Urinary bladder (tissue), 4 donors: ENCODE results near the gene ZNF484. TPM values are rescaled to one million over a fixed set of nuclear protein-coding genes. Genes with fewer than 3 reads are reported as not detected.
"Not testable (repeated sequence)": the region's sequence is repeated elsewhere in the genome, so short reads cannot be mapped to it uniquely, and the experiment has no call there.

Experiments
- DNase-seq: peaks from one replicate; pipeline ENCODE4 v3.0.0-alpha.2; 2015; ENCODE audit errors: extremely low spot score
- H3K27ac ChIP-seq: one replicate; pipeline ENCODE4 v1.5.1; 2013; ENCODE audit warnings: low read depth, mild to moderate bottlenecking, moderate library complexity
- H3K36me3 ChIP-seq: one replicate; pipeline ENCODE4 v1.6.1; 2013; ENCODE audit warnings: mild to moderate bottlenecking, moderate library complexity; ENCODE audit not compliant: insufficient read depth
- H3K4me1 ChIP-seq: one replicate; pipeline ENCODE4 v1.6.1; 2013; ENCODE audit warnings: mild to moderate bottlenecking, moderate library complexity; ENCODE audit not compliant: insufficient read depth
- H3K4me3 ChIP-seq: one replicate; pipeline ENCODE4 v1.5.1; 2013; ENCODE audit warnings: low read depth, low read length
- WGBS: extraction: QIAGEN DNeasy Blood & Tissue Kit; methylation state at CpG from one replicate; pipeline ENCODE4 v1.1.7; 2013; 5-methylcytosine and 5-hydroxymethylcytosine counted together
- polyA plus RNA-seq: library from polyadenylated mRNA; stranded (reverse); fragments of 200-250 nt; gene quantifications from one replicate; pipeline ENCODE4 v1.2.3, GENCODE V29; 2013
- total RNA-seq: library from RNA; depleted of rRNA; stranded (reverse); fragments of >200 nt; gene quantifications from one replicate; pipeline ENCODE4 v1.2.3, GENCODE V29; 2014
- donor health status: healthy with polysubstance abuse.
- donor health status: healthy.

Gene ZNF484
- total and polyA plus RNA-seq, 2 donors = 2.2 to 44.1 TPM

DNA sequence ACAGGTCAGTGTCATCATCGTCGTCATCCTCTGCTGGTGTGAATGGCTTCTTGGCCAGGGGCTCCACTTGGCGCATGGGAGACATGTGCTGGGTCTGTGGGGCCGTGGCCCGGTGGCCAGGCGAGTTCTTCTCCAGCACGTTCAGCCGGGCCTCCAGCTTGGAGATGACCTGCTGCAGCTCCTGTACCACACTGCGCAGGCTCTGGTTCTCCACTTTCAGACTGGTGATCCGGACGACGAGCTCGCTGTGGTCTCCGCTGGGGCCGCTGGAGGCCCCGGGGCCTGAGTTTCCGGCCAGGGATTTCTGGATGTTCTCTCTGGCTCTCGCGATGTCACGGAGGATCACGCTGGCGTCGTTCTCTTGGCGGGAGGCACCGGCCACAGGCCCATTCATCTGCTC is 40.6 kb downstream of the ZNF484 start:
- H3K36me3 ChIP-seq = no peaks in the 10 kb centered on the region
- 97% methylated on average over 25 of the region's 25 CpGs for WGBS
- no peak for DNase-seq
- no peak overlapping the region for H3K27ac ChIP-seq
- no peak overlapping the region for H3K4me3 ChIP-seq
- H3K4me1 ChIP-seq = no peaks in the 10 kb centered on the region

DNA sequence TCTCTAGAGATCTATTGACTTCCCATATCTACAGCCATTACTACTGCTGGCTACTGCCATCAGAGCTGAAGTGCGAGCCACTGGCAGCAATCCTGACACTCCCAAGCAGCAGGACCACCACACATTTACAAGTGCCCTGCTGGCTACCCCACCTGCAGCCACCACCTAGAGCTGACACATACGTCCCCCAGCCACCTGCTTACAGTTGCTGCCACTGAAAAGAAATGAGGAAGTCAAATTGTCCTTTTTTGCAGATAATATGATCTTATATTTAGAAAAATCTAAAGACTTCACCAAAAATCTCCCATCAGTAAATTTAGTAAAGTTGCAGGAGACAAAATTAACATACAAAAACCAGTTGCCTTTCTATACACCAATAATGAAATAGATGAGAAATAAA is 48.4 kb downstream of the ZNF484 start:
- 89% methylated on average over 2 of the region's 2 CpGs for WGBS
- Histone ChIP-seq H3K36me3 (no peaks in the 10 kb centered on the region), H3K27ac (no peak overlapping the region), H3K4me1 (no peaks in the 10 kb centered on the region), H3K4me3 (no peak overlapping the region)
- no peak for DNase-seq

DNA sequence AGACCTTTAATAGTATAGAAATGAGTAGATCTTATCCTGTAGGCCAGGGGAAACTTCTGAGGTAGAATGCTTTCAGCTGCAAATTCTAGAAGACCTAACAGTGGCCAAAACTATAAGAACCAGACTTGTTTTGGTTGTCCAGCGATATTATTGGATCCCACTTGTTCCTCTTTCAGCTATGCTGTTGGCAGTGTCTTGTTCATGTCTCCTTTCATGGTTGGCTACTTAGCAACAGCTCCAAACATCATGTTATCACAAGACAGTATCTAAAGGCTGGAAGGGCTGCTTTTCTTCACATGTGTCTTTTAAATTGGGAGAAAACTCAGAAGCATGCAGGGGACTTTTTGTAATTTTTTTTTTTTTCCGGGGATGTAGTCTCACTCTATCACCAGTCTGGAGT is 52.8 kb downstream of the ZNF484 start:
- not testable (repeated sequence) for H3K36me3 ChIP-seq, H3K4me1 ChIP-seq, H3K27ac ChIP-seq, H3K4me3 ChIP-seq, DNase-seq
- 52% methylated on average over 2 of the region's 2 CpGs for WGBS

DNA sequence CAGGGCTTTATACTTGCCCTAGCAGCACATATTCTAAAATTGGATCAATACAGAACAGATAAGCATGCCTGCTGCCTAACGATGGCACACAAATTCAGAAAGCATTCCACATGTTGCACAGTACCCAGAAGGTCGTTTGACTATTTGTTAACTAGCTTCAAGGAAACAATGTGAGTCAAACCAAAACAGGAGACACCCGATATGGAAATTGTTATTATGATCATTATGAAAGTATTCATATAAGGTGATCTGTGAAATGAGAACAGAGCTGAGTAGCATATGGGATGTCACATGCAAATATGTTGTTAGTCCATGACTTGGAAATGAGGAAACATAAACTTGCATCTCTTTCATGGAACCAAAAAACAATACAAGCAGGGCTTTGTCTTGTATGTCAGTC is 56.9 kb downstream of the ZNF484 start:
- H3K4me1 ChIP-seq = no peaks in the 10 kb centered on the region
- H3K4me3 ChIP-seq = no peak overlapping the region
- H3K36me3 ChIP-seq = no peaks in the 10 kb centered on the region
- H3K27ac ChIP-seq = no peak overlapping the region
- 73% methylated on average over 3 of the region's 3 CpGs for WGBS
- no peak for DNase-seq

DNA sequence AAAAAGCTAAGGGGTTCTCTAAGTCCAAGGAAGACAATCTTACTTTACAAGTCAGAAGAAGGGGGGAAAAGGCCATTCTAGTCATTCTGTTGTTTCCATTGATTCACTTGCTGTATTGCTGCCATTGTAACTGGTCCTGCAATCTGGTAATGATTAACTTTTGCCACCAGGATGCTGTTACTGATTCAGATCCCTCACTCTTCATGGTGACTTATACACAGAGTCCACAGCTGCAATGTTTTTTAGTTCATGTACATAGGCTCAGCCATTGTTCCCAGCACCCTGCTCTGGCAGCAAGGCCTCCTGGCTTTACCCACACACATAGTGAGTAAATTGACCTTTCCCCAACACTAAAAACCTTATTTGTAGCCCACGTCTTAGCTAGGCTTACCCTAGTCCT is 57.9 kb downstream of the ZNF484 start:
- H3K4me3 ChIP-seq, DNase-seq, H3K36me3 ChIP-seq, H3K27ac ChIP-seq, H3K4me1 ChIP-seq: not testable (repeated sequence)
- WGBS = 53% methylated on average over 1 of the region's 1 CpG

DNA sequence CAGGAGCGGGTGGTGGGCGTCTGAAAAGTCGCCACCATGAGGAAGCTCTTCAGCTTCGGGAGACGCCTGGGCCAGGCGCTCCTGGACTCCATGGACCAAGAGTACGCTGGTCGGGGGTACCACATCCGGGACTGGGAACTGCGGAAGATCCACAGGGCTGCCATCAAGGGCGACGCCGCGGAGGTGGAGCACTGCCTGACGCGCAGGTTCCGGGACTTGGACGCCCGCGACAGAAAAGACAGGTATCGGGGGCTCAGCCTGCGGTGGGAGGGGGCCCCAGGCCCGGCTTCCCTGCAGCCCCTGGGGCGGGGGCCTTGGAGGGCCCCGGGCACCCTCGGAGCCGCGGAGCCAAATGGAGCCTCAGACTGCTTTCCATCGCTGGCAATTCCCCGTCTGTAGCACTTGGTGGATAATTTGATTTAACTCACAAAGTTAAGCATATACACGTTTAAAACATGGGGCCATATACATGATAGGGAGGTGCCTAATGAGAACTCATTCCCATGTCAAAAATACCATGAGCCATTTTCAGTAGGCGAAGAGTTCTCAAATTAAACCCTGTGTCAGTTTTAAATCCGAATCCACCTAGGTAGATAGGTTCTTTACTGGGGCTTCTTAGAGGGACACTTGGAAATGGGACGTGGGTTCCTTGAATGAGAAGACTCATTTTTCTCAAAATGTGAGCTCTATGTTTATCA is 68.1 kb downstream of the ZNF484 start:
- not testable (repeated sequence) for H3K4me1 ChIP-seq, H3K36me3 ChIP-seq, DNase-seq, H3K4me3 ChIP-seq, H3K27ac ChIP-seq
- WGBS = 9% methylated on average over 34 of the region's 34 CpGs

DNA sequence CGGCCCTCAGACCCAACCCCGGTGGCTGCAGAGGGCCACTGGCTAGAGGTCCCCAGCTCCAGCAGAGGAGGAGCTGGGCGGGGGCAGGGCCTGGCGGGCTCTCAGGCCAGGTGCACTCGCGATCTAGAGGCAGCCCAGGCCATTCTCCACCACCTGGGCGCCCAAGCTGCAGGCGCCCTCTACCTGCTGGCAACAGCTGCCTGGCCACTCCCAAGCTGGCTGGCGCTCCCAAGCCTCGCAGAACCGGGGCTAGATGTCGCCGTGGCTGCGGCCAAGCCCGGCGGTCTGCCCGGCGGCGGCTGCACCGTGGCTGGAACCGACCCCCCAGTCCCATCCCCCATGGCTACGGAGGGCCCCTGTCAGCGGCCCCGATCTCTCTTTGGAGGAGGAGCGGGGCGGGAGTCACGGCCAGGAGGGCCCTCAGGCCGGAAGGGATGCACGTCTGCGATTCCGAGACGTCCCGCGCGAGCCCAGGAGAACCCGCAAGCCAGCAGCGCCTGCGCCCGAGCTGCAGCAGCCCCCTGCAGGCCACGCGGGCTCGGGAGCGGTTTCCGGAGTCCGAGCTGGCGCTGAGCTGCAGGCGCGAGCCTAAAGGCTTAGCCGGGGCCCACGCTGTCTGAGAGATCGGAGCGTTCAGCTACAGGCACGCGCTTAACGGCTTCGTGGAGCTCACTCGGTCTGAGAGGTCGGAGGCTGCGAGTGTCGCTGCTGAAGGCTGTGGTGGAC is 68.9 kb downstream of the ZNF484 start:
- under 1% methylated on average over 60 of the region's 60 CpGs for WGBS
- peak overlapping the region; percentile 15 for H3K4me3 ChIP-seq
- no peak overlapping the region for H3K27ac ChIP-seq
- peaks cover 3% of the 10 kb centered on the region for H3K4me1 ChIP-seq
- peak; percentile 48 for DNase-seq
- no peaks in the 10 kb centered on the region for H3K36me3 ChIP-seq

DNA sequence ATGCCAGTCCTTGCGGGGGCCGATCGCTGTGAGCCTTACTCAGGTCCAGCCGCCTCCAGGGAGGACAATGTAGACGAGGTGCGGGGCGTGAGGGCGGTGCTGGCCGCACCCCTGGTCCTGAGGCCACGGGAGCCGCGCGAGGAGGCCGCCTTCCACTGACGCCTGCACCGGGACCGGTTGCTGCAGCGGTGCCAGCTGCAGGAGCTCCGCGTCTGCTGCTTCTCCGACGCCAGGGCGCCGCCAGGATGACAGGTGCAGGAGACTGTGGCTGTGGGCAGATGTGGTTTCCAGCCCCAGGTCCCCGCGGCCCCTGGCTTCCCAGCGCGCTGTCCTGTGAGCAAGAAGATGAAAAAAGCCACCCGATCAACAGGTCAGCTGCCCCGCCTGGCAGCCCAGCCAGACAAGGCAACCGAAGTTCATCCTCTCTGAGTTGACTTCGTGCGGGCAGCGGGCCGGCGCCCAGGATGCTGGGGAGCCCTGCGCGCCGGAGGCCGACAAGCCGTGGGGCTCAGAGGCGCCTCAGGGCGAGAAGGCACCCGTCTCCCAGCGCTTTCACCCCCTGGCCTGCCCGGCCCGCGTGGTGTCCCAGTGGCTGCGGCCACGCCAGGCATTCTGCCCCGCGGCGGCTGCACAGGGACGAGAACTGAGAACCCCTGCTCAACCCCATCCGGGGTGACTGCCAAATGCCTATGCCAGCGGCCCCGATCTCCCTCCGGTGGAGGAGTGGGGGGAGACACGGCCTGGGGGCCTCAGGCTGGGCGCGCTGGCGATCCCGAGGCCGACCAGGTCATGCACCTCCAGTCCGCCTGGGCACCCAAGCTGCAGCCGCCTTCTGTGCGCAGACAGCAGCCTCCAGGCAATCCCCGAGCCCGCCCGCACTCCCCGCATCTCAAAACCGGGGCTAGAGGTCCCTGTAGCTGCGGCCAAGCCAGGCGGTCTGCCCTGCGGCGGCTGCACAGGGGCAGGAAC is 69.8 kb downstream of the ZNF484 start:
- Histone ChIP-seq H3K4me3 (no peak overlapping the region), H3K36me3 (no peaks in the 10 kb centered on the region), H3K4me1 (peaks cover 3% of the 10 kb centered on the region), H3K27ac (no peak overlapping the region)
- no peak for DNase-seq
- WGBS = 3% methylated on average over 76 of the region's 76 CpGs

DNA sequence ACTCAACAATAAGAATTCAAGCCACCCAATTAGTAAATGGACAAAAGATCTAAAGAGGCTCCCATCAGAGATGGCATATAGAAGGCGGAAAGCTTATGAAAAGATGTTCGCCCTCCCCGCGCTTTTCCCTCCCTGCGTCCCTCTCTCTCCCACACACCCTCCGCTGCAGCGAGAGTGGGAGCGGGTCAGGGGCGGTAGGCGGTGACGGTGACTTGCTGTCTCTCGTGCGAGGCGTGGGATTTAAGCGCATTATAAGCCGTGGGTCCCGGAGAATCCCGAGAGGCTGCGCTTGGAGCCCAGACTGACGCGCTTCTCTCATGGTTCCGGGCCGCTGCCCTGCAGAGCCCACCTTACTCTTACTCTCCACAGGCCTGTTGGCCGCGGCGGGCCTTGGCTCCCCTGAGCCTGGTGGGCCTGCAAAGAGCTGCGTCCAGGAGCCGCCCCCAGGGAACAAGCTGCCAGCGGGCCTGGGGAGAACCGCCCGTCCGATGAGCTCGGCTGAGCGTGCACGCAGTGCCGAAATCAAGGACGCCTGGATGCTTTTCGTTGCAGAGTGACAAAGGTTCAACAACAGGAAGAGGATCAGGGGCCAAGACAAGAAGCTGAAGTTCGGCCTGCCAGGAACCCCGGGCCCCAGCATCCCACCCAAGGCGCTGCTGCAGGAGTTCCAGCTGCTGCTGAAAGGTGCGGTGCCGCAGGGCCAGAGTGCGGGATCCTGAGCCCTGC is 70.6 kb downstream of the ZNF484 start:
- Histone ChIP-seq H3K36me3 (no peaks in the 10 kb centered on the region), H3K4me3 (no peak overlapping the region), H3K4me1 (peaks cover 3% of the 10 kb centered on the region), H3K27ac (no peak overlapping the region)
- DNase-seq = no peak
- WGBS = 11% methylated on average over 44 of the region's 44 CpGs

DNA sequence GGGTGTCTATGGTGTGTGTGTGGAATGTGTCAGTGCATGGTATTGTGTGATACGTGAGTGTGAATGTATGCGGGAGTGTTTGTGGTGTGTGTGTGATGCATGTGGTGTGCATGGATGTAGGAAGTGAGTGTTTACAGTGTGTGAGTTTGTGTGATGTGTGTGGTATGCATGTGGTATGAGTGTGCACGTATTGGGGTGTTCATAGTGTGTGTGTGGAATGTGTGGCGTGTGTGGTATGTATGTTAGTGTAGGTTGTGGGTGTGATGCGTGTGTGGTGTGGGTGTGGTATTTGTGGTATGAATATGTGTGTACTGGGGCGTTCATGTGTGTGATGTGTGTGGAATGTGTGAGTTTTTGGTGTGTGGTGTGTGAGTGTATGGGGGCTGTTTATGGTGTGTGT is 73.1 kb downstream of the ZNF484 start:
- WGBS = 78% methylated on average over 6 of the region's 6 CpGs
- Histone ChIP-seq H3K27ac (no peak overlapping the region), H3K4me3 (no peak overlapping the region), H3K36me3 (no peaks in the 10 kb centered on the region), H3K4me1 (peaks cover 3% of the 10 kb centered on the region)
- no peak for DNase-seq

DNA sequence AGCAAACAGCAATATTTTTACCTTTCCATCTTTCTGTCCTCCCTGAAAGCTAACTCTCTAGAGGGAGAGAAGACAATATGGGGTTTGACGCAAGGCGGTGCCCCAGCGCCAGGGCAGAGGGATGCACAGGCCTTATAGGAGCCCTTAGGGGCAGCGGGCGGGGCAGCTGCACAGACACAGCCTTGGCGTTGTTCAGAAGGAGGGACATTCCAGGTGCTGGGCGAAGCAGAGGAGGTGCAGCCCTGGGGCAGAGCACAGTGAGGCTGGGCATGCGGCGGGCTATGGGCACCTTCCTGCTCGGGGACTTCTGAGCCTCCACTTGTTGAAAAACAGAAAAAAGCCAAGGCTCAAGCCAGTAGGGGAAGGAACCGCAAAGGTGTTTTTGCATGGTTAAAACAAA is 79.5 kb downstream of the ZNF484 start:
- Histone ChIP-seq H3K4me1 (no peaks in the 10 kb centered on the region), H3K36me3 (no peaks in the 10 kb centered on the region), H3K27ac (no peak overlapping the region), H3K4me3 (no peak overlapping the region)
- no peak for DNase-seq
- WGBS = 90% methylated on average over 11 of the region's 11 CpGs

DNA sequence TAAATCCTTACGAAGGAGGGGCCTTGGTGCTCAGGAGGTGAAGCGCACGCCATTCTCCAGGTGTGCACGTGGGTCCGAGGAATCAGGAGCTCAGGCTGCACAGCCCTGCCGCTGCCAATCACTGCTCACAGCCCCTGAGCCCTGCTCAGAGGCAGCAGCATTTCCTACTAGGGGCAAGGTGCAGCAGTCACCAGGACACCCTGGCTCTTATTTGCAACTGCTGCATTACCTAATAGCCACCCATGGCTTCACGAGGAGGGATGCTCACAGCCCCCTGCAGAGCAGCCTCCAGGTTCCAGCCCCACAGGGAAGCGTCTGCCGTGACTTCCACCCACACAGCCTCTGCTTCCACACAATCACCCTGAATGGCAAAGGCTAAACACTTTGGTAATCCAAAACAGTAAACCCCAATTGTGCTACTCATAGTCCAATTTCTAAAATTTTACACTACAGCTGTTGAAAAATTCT is 81.5 kb downstream of the ZNF484 start:
- not testable (repeated sequence) for H3K36me3 ChIP-seq, H3K4me1 ChIP-seq, H3K27ac ChIP-seq, H3K4me3 ChIP-seq, DNase-seq
- WGBS = 56% methylated on average over 9 of the region's 9 CpGs
